Progenitor cell of endocrine pancreas (in vitro differentiated cells): Measurements from ENCODE around the gene GALNTL6. TPM values are rescaled to one million over a fixed set of nuclear protein-coding genes. Genes with fewer than 3 reads are reported as not detected.

Source experiments
- DNase-seq: peaks from one replicate; pipeline ENCODE4 v3.0.0; 2021; ENCODE audit warnings: low spot score; ENCODE audit not compliant: unreplicated experiment
- H3K27ac Mint-ChIP-seq: 2 replicates; pipeline ENCODE4 v1.8.0; 2021; ENCODE audit warnings: mild to moderate bottlenecking, moderate library complexity, mixed read lengths
- H3K27me3 Mint-ChIP-seq: 2 replicates; pipeline ENCODE4 v1.8.0; 2021; ENCODE audit warnings: mixed read lengths
- H3K36me3 Mint-ChIP-seq: 2 replicates; pipeline ENCODE4 v1.8.0; 2022; ENCODE audit warnings: mixed read lengths; ENCODE audit not compliant: insufficient read depth
- H3K4me1 Mint-ChIP-seq: 2 replicates; pipeline ENCODE4 v1.8.0; 2021; ENCODE audit warnings: low read depth, mixed read lengths
- H3K4me3 Mint-ChIP-seq: 2 replicates; pipeline ENCODE4 v1.8.0; 2021; ENCODE audit warnings: low read depth, mild to moderate bottlenecking, moderate library complexity, mixed read lengths
- H3K9me3 Mint-ChIP-seq: 2 replicates; pipeline ENCODE4 v1.8.0; 2021; ENCODE audit warnings: low read depth, mixed read lengths
- total RNA-seq: library from RNA; stranded (reverse); gene quantifications from 2 replicates; pipeline ENCODE4 v1.2.1, GENCODE V29; 2021
- TF ChIP-seq, protein P1 (sequence below): fragments of 200-600 bp; sonication (generic); IDR thresholded peaks from one replicate; pipeline ENCODE4 v1.5.0; 2021; ENCODE audit warnings: antibody characterized with exemption, mild to moderate bottlenecking; ENCODE audit not compliant: unreplicated experiment

GALNTL6 gene
- total RNA-seq, 1 donor from 2014 or later = 0.14 TPM

DNA sequence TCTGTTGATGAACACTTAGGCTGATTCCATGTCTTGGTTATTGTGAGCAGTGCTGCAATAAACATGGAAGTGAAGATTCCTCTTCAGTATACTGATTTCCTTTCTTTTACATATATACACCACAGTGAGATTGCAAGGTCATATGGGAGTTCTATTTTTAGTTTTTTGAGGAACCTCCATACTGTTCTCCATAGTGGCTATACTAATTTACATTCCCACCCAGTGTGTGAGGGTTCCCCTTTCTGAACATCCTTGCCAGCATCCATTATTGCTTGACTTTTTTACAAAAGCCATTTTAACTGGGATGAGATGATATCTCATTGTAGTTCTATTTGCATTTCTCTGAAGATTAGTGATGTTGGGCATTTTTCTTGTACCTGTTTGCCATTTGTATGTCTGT is 1274.9 kb downstream of the GALNTL6 start:
- H3K27me3 Mint-ChIP-seq = no peaks in the 10 kb centered on the region
- DNase-seq = no peak
- no peak overlapping the region for H3K4me3 Mint-ChIP-seq
- peaks cover 7% of the 10 kb centered on the region for H3K4me1 Mint-ChIP-seq
- H3K27ac Mint-ChIP-seq = no peak overlapping the region
- H3K36me3 Mint-ChIP-seq = no peaks in the 10 kb centered on the region
- TF ChIP-seq, protein P1, sequence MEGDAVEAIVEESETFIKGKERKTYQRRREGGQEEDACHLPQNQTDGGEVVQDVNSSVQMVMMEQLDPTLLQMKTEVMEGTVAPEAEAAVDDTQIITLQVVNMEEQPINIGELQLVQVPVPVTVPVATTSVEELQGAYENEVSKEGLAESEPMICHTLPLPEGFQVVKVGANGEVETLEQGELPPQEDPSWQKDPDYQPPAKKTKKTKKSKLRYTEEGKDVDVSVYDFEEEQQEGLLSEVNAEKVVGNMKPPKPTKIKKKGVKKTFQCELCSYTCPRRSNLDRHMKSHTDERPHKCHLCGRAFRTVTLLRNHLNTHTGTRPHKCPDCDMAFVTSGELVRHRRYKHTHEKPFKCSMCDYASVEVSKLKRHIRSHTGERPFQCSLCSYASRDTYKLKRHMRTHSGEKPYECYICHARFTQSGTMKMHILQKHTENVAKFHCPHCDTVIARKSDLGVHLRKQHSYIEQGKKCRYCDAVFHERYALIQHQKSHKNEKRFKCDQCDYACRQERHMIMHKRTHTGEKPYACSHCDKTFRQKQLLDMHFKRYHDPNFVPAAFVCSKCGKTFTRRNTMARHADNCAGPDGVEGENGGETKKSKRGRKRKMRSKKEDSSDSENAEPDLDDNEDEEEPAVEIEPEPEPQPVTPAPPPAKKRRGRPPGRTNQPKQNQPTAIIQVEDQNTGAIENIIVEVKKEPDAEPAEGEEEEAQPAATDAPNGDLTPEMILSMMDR = no peak
- H3K9me3 Mint-ChIP-seq = peaks cover 4% of the 10 kb centered on the region
